K562 (cell line): ENCODE measurements around the gene UGP2. TPM values are rescaled to one million over a fixed set of nuclear protein-coding genes. Genes with fewer than 3 reads are reported as not detected.
A peak's percentile ranks its signal among the peaks of the same experiment; 100 is the strongest.

Experiments
- ATAC-seq: fragments of 200-7000 bp; cut with Tn5 transposase; 3 replicates; pipeline ENCODE4 v1.9.1; 2020; ENCODE audit warnings: moderate library complexity
- BruUV-seq: library from RNA; stranded (reverse); fragments of 400-500 nt; replicated peaks from 2 replicates; lab custom pipeline; 2021; lab: Mats Ljungman, UMichigan
- CTCF ChIA-PET: fragments of 300-600 bp; formaldehyde crosslinking; extraction: SDS; loops from one replicate; lab custom pipeline; 2021; ENCODE audit warnings: low intra/inter-chr PET ratio; lab: Yijun Ruan, JAX
- POLR2A ChIA-PET: fragments of 300-600, 350-650 bp; sonication (Branson Sonifier 250); formaldehyde crosslinking; extraction: SDS; loops from one replicate; lab custom pipeline; 2021; ENCODE audit warnings: antibody characterized with exemption, inconsistent platforms; lab: Yijun Ruan, JAX
- DNase-seq, 4 experiments: peaks; one replicate each; pipeline versions ENCODE4 v3.0.0 to v3.0.0-alpha.2; 2011 to 2018; ENCODE audit warnings: low spot score in 3 of 4, mixed read lengths in 3 of 4; ENCODE audit errors: extremely low read depth in 1 of 4
- FAIRE-seq: peaks from 2 replicates; lab custom pipeline; 2011; peaks lifted over from hg19 to GRCh38; lab: Jason Lieb, UNC
- H2AFZ ChIP-seq: 2 replicates; pipeline ENCODE4 v1.6.0; 2011; ENCODE audit warnings: low read depth, low read length, control low read depth, inconsistent platforms
- H3K27ac ChIP-seq: fragments of 200-600 bp; 3 replicates; pipeline ENCODE4 v1.8.0; 2011; ENCODE audit warnings: low read depth, mild to moderate bottlenecking, control low read depth, inconsistent platforms, low read length, moderate library complexity, mixed read lengths; ENCODE audit errors: extremely low read depth
- H3K27me3 ChIP-seq, 2 experiments: fragments of 300-600 bp in 1 of 2; 2 replicates in 1 of 2; 3 replicates in 1 of 2; pipeline versions ENCODE4 v1.6.0 to v1.8.0; 2011; ENCODE audit warnings: inconsistent platforms in 2 of 2, low read length in 2 of 2, mild to moderate bottlenecking in 1 of 2, mixed read lengths in 1 of 2, moderate library complexity in 1 of 2; ENCODE audit not compliant: control insufficient read depth in 2 of 2, insufficient read depth in 2 of 2
- H3K36me3 ChIP-seq: fragments of 300-600 bp; 3 replicates; pipeline ENCODE4 v1.8.0; 2011; ENCODE audit warnings: mild to moderate bottlenecking, low read length, inconsistent platforms; ENCODE audit not compliant: control insufficient read depth, insufficient read depth
- H3K4me1 ChIP-seq, 2 experiments: fragments of 200-600 bp in 1 of 2; replicated peaks in 1 of 2; 2 replicates in 1 of 2; 3 replicates in 1 of 2; pipeline versions ENCODE4 v1.5.1 to v1.8.0; 2011; ENCODE audit warnings: inconsistent platforms in 2 of 2, low read length in 2 of 2, mild to moderate bottlenecking in 1 of 2, mixed read lengths in 1 of 2, moderate library complexity in 1 of 2; ENCODE audit not compliant: control insufficient read depth in 2 of 2, insufficient read depth in 2 of 2
- H3K4me2 ChIP-seq: 2 replicates; pipeline ENCODE4 v1.6.1; 2011; ENCODE audit warnings: low read length, control low read depth, inconsistent platforms, mixed read lengths; ENCODE audit not compliant: insufficient read depth
- H3K4me3 ChIP-seq: fragments of 200-600 bp; sonication (generic), shearing (Covaris generic); 2 replicates; pipeline ENCODE4 v1.5.1; 2016; ENCODE audit warnings: control low read depth, inconsistent platforms
- H3K79me2 ChIP-seq: fragments of 200-600 bp; 3 replicates; pipeline ENCODE4 v1.8.0; 2011; ENCODE audit warnings: low read length, inconsistent platforms; ENCODE audit not compliant: control insufficient read depth, insufficient read depth
- H3K9ac ChIP-seq, 2 experiments: 2 replicates each; pipeline versions ENCODE4 v1.6.0 to v1.6.1; 2011; ENCODE audit warnings: low read depth in 2 of 2, low read length in 2 of 2, control low read depth in 1 of 2, inconsistent platforms in 1 of 2, mild to moderate bottlenecking in 1 of 2, mixed read lengths in 1 of 2; ENCODE audit not compliant: insufficient read depth in 1 of 2
- H3K9me1 ChIP-seq: one replicate; pipeline ENCODE4 v1.6.0; 2011; ENCODE audit warnings: inconsistent platforms, mild to moderate bottlenecking, low read length, moderate library complexity; ENCODE audit not compliant: control insufficient read depth, insufficient read depth
- H3K9me3 ChIP-seq: replicated peaks from 2 replicates; pipeline ENCODE4 v1.5.1; 2011; ENCODE audit warnings: low read depth, low read length, inconsistent platforms; ENCODE audit not compliant: control insufficient read depth, insufficient read depth
- H4K20me1 ChIP-seq: replicated peaks from 2 replicates; pipeline ENCODE4 v1.6.1; 2011; ENCODE audit warnings: low read length, inconsistent platforms, mixed read lengths; ENCODE audit not compliant: control insufficient read depth, insufficient read depth
- C11orf30 ChIP-seq: fragments of 450-650 bp; IDR thresholded peaks from 2 replicates; pipeline ENCODE4 v1.6.1; 2016; ENCODE audit warnings: low read depth, mild to moderate bottlenecking
- FOXJ2 ChIP-seq: fragments of 200-800 bp; sonication (Bioruptor generic); IDR thresholded peaks from 2 replicates; pipeline ENCODE4 v1.6.1; 2016; ENCODE audit warnings: missing genetic modification characterization, missing compliant biosample characterization
- GTF2F1 ChIP-seq: IDR thresholded peaks from 2 replicates; pipeline ENCODE4 v1.6.1; 2011; ENCODE audit warnings: low read depth, low read length, improper control_type of control experiment
- HDGF ChIP-seq: fragments of 450-650 bp; IDR thresholded peaks from 2 replicates; pipeline ENCODE4 v1.6.1; 2016
- MAFF ChIP-seq: IDR thresholded peaks from 2 replicates; pipeline ENCODE4 v1.6.1; 2012; ENCODE audit warnings: low read length, improper control_type of control experiment
- MAFG ChIP-seq: fragments of 450-650 bp; conservative IDR thresholded peaks from 2 replicates; pipeline ENCODE4 v1.6.1; 2016; ENCODE audit warnings: missing genetic modification characterization, missing compliant biosample characterization
- MAFK ChIP-seq: IDR thresholded peaks from 2 replicates; pipeline ENCODE4 v1.6.1; 2011; ENCODE audit warnings: low read length, improper control_type of control experiment
- NCOA6 ChIP-seq: fragments of 450-650 bp; IDR thresholded peaks from 2 replicates; pipeline ENCODE4 v1.6.1; 2017; ENCODE audit warnings: mild to moderate bottlenecking
- NFE2 ChIP-seq: IDR thresholded peaks from 2 replicates; pipeline ENCODE4 v1.6.1; 2014; ENCODE audit warnings: antibody characterized with exemption, low read depth
- SETDB1 ChIP-seq: IDR thresholded peaks from one replicate; pipeline ENCODE4 v1.6.1; 2012; ENCODE audit warnings: low read length, control low read depth, inconsistent platforms
- SMAD4 ChIP-seq: fragments of 250-450 bp; sonication (Bioruptor Pico); conservative IDR thresholded peaks from 2 replicates; pipeline ENCODE4 v1.8.0; 2021; ENCODE audit warnings: inconsistent platforms, mild to moderate bottlenecking, moderate library complexity
- SREBF2 ChIP-seq: sonication (generic); formaldehyde crosslinking; IDR thresholded peaks from 2 replicates; pipeline ENCODE4 v1.4.0; 2020; ENCODE audit warnings: mild to moderate bottlenecking, missing genetic modification reagents
- ZBED1 ChIP-seq: IDR thresholded peaks from 2 replicates; pipeline ENCODE4 v1.6.1; 2014
- ZNF165 ChIP-seq: fragments of 250-450 bp; sonication (Bioruptor Pico); IDR thresholded peaks from 2 replicates; pipeline ENCODE4 v1.4.0; 2020; ENCODE audit warnings: borderline replicate concordance
- ZNF232 ChIP-seq: sonication (generic); formaldehyde crosslinking; IDR thresholded peaks from 2 replicates; pipeline ENCODE4 v1.8.0; 2022; ENCODE audit warnings: mild to moderate bottlenecking, missing genetic modification reagents
- ZNF311 ChIP-seq: fragments of 250-450 bp; sonication (Bioruptor Pico); IDR thresholded peaks from 2 replicates; pipeline ENCODE4 v1.4.0; 2020; ENCODE audit warnings: mild to moderate bottlenecking, moderate library complexity
- ZNF586 ChIP-seq: fragments of 450-650 bp; formaldehyde crosslinking; conservative IDR thresholded peaks from 2 replicates; pipeline ENCODE4 v1.4.0; 2020; ENCODE audit warnings: mild to moderate bottlenecking, moderate library complexity
- WGBS: fragments of 100-300 bp; shearing (Covaris generic); methylation state at CpG from one replicate; pipeline ENCODE4 v1.1.6; 2016; ENCODE audit warnings: low coverage, mixed read lengths; ENCODE audit not compliant: insufficient coverage; ENCODE audit errors: missing lambda C conversion rate; 5-methylcytosine and 5-hydroxymethylcytosine counted together
- in situ Hi-C: fragments of 300-500 bp; cut with MboI; formaldehyde crosslinking; loops from 4 replicates; pipeline ENCODE4 v1.15.0; 2018; ENCODE audit warnings: inconsistent platforms, mixed read lengths
- intact Hi-C: fragments of 100-400 bp; cut with micrococcal nuclease; formaldehyde crosslinking; loops from 2 replicates; pipeline ENCODE4 v1.14.2; 2022
- polyA plus RNA-seq, 8 experiments: library from polyadenylated mRNA; depleted of rRNA in 4 of 8; stranded (reverse) in 5 of 8; unstranded in 3 of 8; fragments of >200 nt; fragmentation: Nextera tagmentation in 2 of 8; fragmentation: Illumina TruSeq in 1 of 8; extraction: Ambion mirVana in 2 of 8; extraction: Trizol in 1 of 8; gene quantifications; 2 replicates each; pipeline versions ENCODE4 v1.2.1 to v1.2.3, GENCODE V29; 2011 to 2014; ENCODE audit warnings: inconsistent platforms in 1 of 8, missing spikeins in 1 of 8
- total RNA-seq, 7 experiments: library from RNA; depleted of rRNA in 6 of 7; stranded (reverse); fragments of >200 nt in 6 of 7; fragmentation: Illumina TruSeq in 2 of 7; extraction: Trizol in 2 of 7; gene quantifications; 2 replicates each; pipeline versions ENCODE4 v1.2.1 to v1.2.3, GENCODE V29; 2011 to 2021; ENCODE audit warnings: low replicate concordance in 1 of 7
- TF ChIP-seq, protein P1 (sequence below), 2 experiments: fragments of 450-650 bp in 1 of 2; sonication (generic) in 1 of 2; formaldehyde crosslinking in 1 of 2; IDR thresholded peaks; 2 replicates each; pipeline versions ENCODE4 v1.7.1 to v1.9.0; 2016 to 2022; ENCODE audit warnings: inconsistent platforms in 1 of 2, mild to moderate bottlenecking in 1 of 2, missing genetic modification reagents in 1 of 2

UGP2 gene
- total and polyA plus RNA-seq, 9 of the 15 experiments (the other 6 are each of a cell fraction or from before 2014, with no cell fraction given): 25.2 to 69.3 (median 58.9) TPM

- in situ Hi-C loops: no loop called here
- peak; percentile 85 for TF ChIP-seq C11orf30
- peak; percentile 55; the same call in 1 of the 2 replicates for TF ChIP-seq MAFF
- no peak for TF ChIP-seq FOXJ2 (tag)
- TF ChIP-seq GTF2F1: no peak
- TF ChIP-seq MAFG: peak; percentile 76
- peak; percentile 26; the same call in 1 of the 2 replicates for TF ChIP-seq MAFK
- TF ChIP-seq SMAD4 (CRISPR knock-in tag): no peak
- TF ChIP-seq ZBED1: no peak
- TF ChIP-seq ZNF311 (CRISPR knock-in tag): no peak
- no peak for TF ChIP-seq HDGF
- no peak for TF ChIP-seq ZNF586 (CRISPR knock-in tag)
- no peak for TF ChIP-seq ZNF232 (CRISPR knock-in tag)
- no peak for TF ChIP-seq SREBF2 (CRISPR knock-in tag)
- no peak for TF ChIP-seq ZNF165 (CRISPR knock-in tag)
- TF ChIP-seq, protein P1, sequence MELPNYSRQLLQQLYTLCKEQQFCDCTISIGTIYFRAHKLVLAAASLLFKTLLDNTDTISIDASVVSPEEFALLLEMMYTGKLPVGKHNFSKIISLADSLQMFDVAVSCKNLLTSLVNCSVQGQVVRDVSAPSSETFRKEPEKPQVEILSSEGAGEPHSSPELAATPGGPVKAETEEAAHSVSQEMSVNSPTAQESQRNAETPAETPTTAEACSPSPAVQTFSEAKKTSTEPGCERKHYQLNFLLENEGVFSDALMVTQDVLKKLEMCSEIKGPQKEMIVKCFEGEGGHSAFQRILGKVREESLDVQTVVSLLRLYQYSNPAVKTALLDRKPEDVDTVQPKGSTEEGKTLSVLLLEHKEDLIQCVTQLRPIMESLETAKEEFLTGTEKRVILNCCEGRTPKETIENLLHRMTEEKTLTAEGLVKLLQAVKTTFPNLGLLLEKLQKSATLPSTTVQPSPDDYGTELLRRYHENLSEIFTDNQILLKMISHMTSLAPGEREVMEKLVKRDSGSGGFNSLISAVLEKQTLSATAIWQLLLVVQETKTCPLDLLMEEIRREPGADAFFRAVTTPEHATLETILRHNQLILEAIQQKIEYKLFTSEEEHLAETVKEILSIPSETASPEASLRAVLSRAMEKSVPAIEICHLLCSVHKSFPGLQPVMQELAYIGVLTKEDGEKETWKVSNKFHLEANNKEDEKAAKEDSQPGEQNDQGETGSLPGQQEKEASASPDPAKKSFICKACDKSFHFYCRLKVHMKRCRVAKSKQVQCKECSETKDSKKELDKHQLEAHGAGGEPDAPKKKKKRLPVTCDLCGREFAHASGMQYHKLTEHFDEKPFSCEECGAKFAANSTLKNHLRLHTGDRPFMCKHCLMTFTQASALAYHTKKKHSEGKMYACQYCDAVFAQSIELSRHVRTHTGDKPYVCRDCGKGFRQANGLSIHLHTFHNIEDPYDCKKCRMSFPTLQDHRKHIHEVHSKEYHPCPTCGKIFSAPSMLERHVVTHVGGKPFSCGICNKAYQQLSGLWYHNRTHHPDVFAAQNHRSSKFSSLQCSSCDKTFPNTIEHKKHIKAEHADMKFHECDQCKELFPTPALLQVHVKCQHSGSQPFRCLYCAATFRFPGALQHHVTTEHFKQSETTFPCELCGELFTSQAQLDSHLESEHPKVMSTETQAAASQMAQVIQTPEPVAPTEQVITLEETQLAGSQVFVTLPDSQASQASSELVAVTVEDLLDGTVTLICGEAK (IDR thresholded peaks at IDR 0.05): no peak
- TF ChIP-seq, protein P1 (CRISPR knock-in tag; IDR thresholded peaks at IDR 0.05): no peak
- TF ChIP-seq SETDB1: no peak
- no peak for TF ChIP-seq NCOA6
- TF ChIP-seq NFE2: no peak
Observed at GRCh38 chr2:63850204-63850571, 8.5 kb downstream of the UGP2 start.

More at GRCh38 chr2:63850204-63850571, 8.5 kb downstream of the UGP2 start:
- intact Hi-C loops: no loop called here
- CTCF ChIA-PET: no interaction called here
- POLR2A ChIA-PET: interaction anchor here (0.8 to 6.2 kb wide), 3 partner anchors 9 to 140 kb away, joined by 3 to 47 read pairs (median 3); partner anchors contain the start of gene UGP2
- DNase-seq: no peak
- no peak overlapping the region for H3K4me2 ChIP-seq
- no peak overlapping the region for H3K4me3 ChIP-seq
- H3K9me1 ChIP-seq: no peaks in the 10 kb centered on the region
- no peaks in the 10 kb centered on the region for H3K27me3 ChIP-seq
- 23% methylated on average over 1 of the region's 1 CpG for WGBS
- H3K4me1 ChIP-seq: peaks cover 0 to 42% of the 10 kb centered on the region in 2 experiments; a peak in 4 of 5 replicates
- no peak for FAIRE-seq
- H3K9me3 ChIP-seq: no peaks in the 10 kb centered on the region
- H3K9ac ChIP-seq: no peak overlapping the region
- no peak overlapping the region for H3K27ac ChIP-seq
- no peak for ATAC-seq
- peaks cover 8% of the 10 kb centered on the region; the same call in 1 of the 2 replicates for H4K20me1 ChIP-seq
- peaks cover 96% of the 10 kb centered on the region for H3K79me2 ChIP-seq
- BruUV-seq: no TSS peak
- H2AFZ ChIP-seq: no peak overlapping the region
- no peaks in the 10 kb centered on the region; the same call in 2 of the 3 replicates for H3K36me3 ChIP-seq
